ENCODE results near the gene RAB7A. TPM values are rescaled to one million over a fixed set of nuclear protein-coding genes. Genes with fewer than 3 reads are reported as not detected.
"Not testable (repeated sequence)": the region's sequence is repeated elsewhere in the genome, so short reads cannot be mapped to it uniquely, and the experiment has no call there.

The RAB7A gene
- total RNA-seq, 6 experiments from 2014 or later = 84.0 to 145 (median 119) TPM

GRCh38 chr3:128714887-128715491 is 11.0 kb upstream of the RAB7A start:
- no peaks in the 10 kb centered on the region for H3K9me3 ChIP-seq
- ATAC-seq (peak; percentile 44 to 67 (median 58)), DNase-seq (no peak)
- WGBS (ENCODE audit: insufficient coverage, low coverage, low lambda C conversion rate, missing lambda C conversion rate) = 57% methylated on average over 3 of the region's 3 CpGs
- intact Hi-C loops (cut with DNase I) = no loop called here
- no peak overlapping the region for H3K4me3 ChIP-seq
- no peak for TF ChIP-seq POLR2A (IDR thresholded peaks at IDR 0.05)
- TF ChIP-seq, protein P1, sequence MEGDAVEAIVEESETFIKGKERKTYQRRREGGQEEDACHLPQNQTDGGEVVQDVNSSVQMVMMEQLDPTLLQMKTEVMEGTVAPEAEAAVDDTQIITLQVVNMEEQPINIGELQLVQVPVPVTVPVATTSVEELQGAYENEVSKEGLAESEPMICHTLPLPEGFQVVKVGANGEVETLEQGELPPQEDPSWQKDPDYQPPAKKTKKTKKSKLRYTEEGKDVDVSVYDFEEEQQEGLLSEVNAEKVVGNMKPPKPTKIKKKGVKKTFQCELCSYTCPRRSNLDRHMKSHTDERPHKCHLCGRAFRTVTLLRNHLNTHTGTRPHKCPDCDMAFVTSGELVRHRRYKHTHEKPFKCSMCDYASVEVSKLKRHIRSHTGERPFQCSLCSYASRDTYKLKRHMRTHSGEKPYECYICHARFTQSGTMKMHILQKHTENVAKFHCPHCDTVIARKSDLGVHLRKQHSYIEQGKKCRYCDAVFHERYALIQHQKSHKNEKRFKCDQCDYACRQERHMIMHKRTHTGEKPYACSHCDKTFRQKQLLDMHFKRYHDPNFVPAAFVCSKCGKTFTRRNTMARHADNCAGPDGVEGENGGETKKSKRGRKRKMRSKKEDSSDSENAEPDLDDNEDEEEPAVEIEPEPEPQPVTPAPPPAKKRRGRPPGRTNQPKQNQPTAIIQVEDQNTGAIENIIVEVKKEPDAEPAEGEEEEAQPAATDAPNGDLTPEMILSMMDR (IDR thresholded peaks at IDR 0.05) = no peak
- H3K27ac ChIP-seq = no peak overlapping the region
- no peaks in the 10 kb centered on the region for H3K36me3 ChIP-seq
- H3K4me1 ChIP-seq = no peaks in the 10 kb centered on the region
- no peaks in the 10 kb centered on the region for H3K27me3 ChIP-seq

GRCh38 chr3:128718892-128719291 is 7.1 kb upstream of the RAB7A start:
- H3K27ac ChIP-seq; ATAC-seq; H3K4me3 ChIP-seq; H3K4me1 ChIP-seq; H3K36me3 ChIP-seq; H3K9me3 ChIP-seq; DNase-seq; H3K27me3 ChIP-seq; intact Hi-C loops (cut with DNase I): not testable (repeated sequence)
- WGBS (ENCODE audit: insufficient coverage, low coverage, low lambda C conversion rate, missing lambda C conversion rate) = 67% methylated on average over 7 of the region's 7 CpGs

DNA sequence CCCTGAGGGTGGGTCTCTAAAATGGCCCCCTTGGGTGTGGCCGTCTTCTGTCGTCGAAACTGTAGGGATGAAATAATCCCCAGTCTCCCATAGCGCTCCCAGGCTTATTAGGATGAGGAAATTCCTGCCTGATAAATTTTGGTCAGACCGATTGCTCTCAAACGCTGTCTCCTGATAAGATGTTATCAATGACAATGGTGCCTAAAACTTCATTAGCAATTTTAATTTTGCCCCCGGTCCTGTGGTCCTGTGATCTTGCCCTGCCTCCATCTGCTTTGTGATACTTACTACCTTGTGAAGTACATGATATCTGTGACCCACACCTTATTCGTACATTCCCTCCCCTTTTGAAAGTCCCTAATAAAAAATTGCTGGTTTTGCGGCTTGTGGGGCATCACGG is 5.1 kb upstream of the RAB7A start:
- Histone ChIP-seq H3K36me3 (no peaks in the 10 kb centered on the region), H3K27me3 (no peaks in the 10 kb centered on the region), H3K9me3 (no peaks in the 10 kb centered on the region), H3K4me3 (no peak overlapping the region), H3K4me1 (no peaks in the 10 kb centered on the region), H3K27ac (no peak overlapping the region)
- intact Hi-C loops (cut with DNase I) = no loop called here
- ATAC-seq = no peak
- no peak for DNase-seq
- WGBS (ENCODE audit: insufficient coverage, low coverage, low lambda C conversion rate, missing lambda C conversion rate) = 52% methylated on average over 10 of the region's 10 CpGs
- TF ChIP-seq, protein P1 (IDR thresholded peaks at IDR 0.05) = no peak
- TF ChIP-seq POLR2A (IDR thresholded peaks at IDR 0.05) = no peak

DNA sequence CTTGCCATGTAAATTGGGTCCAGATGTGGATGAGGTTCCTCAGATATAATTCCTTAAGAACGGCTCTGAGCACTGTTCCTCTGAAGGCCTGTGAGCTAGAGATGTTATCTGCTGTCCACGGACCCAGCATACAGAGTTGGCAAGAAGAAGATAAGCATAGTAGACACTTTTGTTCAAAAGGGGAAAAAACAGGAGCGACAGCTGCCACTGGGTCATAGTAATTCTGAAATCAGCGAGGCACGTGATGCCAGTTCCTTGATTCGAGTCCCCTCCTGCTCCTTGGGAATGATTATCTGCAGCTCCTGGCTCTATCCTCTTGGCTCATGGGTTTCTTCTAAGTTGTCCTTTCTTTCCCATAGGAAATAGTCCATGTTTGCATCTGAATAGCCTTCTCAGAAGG is 2.5 kb upstream of the RAB7A start:
- 91% methylated on average over 6 of the region's 6 CpGs for WGBS (ENCODE audit: insufficient coverage, low coverage, low lambda C conversion rate, missing lambda C conversion rate)

GRCh38 chr3:128725547-128726022 is 398 bp upstream of the RAB7A start:
- no peaks in the 10 kb centered on the region for H3K9me3 ChIP-seq
- ATAC-seq = no peak
- peak overlapping the region; percentile 97 to 99 (median 97) for H3K27ac ChIP-seq
- no peaks in the 10 kb centered on the region for H3K36me3 ChIP-seq
- 47% methylated on average over 7 of the region's 7 CpGs for WGBS (ENCODE audit: insufficient coverage, low coverage, low lambda C conversion rate, missing lambda C conversion rate)
- intact Hi-C loops (cut with DNase I) = no loop called here
- peak overlapping the region; percentile 97 to 100 (median 99) for H3K4me3 ChIP-seq
- peaks cover 0 to 29% (median 3%) of the 10 kb centered on the region in 4 donors for H3K4me1 ChIP-seq
- no peak for DNase-seq
- TF ChIP-seq, protein P1 (IDR thresholded peaks at IDR 0.05) = peak in 1 of 4 donors; percentile 8
- no peak for TF ChIP-seq POLR2A (IDR thresholded peaks at IDR 0.05)
- H3K27me3 ChIP-seq = no peaks in the 10 kb centered on the region

More for the DNA sequence above, 2.5 kb upstream of the RAB7A start:
- H3K27ac ChIP-seq = no peak overlapping the region
- no peak for DNase-seq
- H3K36me3 ChIP-seq = no peaks in the 10 kb centered on the region
- H3K27me3 ChIP-seq = no peaks in the 10 kb centered on the region
- intact Hi-C loops (cut with DNase I) = no loop called here
- peaks cover 0 to 16% (median 2%) of the 10 kb centered on the region in 4 donors for H3K4me1 ChIP-seq
- H3K9me3 ChIP-seq = no peaks in the 10 kb centered on the region
- no peak for TF ChIP-seq POLR2A (IDR thresholded peaks at IDR 0.05)
- TF ChIP-seq, protein P1 (IDR thresholded peaks at IDR 0.05) = no peak
- ATAC-seq = no peak
- no peak overlapping the region for H3K4me3 ChIP-seq
